22Rv1 (cell line): ENCODE data around the gene DEPDC5.

Experiments used
- CTCF ChIP-seq: fragments of 450-650 bp; IDR thresholded peaks from 2 replicates; pipeline ENCODE4 v1.5.1; 2017; ENCODE audit warnings: mild to moderate bottlenecking
- ZFX ChIP-seq: fragments of 450-650 bp; IDR thresholded peaks from 2 replicates; pipeline ENCODE4 v1.6.1; 2017; ENCODE audit warnings: antibody characterized with exemption, borderline replicate concordance

- no peak for TF ChIP-seq CTCF
- TF ChIP-seq ZFX = no peak
These were observed 15.3 kb upstream of the DEPDC5 start for GRCh38 chr22:31738566-31738965.
